ENCODE results near the gene ZMYM3.
"Not testable (repeated sequence)": the region's sequence is repeated elsewhere in the genome, so short reads cannot be mapped to it uniquely, and the experiment has no call there.

The ZMYM3 gene

DNA sequence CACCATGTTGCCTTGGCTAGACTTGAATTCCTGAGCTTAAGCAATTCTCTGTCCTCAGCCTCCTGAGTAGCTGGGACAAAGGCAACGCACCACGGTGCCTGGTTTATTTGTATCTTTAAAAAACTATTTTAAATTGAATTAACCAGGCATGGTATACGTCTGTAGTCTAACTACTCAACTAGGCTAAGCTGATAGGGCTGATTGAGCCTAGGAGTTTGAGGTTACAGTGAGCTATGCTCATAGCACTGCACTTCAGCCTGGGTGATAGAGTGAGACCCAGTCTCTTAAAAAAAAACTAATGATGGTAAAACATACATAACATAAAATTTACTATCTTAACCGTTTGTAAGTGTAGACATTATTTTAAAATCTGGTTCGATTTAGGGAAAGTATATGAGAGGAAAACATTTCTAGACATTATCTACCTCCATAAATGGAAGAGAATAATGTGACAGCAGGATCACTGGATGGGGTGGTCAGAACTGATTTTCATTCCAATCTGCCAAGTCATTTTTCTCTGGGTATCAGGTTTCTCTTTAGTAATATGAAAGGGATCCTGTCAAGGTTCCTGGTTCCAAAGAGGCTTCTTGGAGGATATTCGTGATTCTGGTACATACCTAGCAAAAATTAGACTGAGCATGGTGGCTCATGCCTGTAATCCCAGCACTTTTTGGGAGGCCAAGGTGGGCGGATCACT lies 38.9 kb upstream of the ZMYM3 start:
- DNase-seq (ENCODE audit: low read depth) = no peak
- H3K4me3 ChIP-seq (ENCODE audit: low read length) = no peak overlapping the region
- TF ChIP-seq, protein P1, sequence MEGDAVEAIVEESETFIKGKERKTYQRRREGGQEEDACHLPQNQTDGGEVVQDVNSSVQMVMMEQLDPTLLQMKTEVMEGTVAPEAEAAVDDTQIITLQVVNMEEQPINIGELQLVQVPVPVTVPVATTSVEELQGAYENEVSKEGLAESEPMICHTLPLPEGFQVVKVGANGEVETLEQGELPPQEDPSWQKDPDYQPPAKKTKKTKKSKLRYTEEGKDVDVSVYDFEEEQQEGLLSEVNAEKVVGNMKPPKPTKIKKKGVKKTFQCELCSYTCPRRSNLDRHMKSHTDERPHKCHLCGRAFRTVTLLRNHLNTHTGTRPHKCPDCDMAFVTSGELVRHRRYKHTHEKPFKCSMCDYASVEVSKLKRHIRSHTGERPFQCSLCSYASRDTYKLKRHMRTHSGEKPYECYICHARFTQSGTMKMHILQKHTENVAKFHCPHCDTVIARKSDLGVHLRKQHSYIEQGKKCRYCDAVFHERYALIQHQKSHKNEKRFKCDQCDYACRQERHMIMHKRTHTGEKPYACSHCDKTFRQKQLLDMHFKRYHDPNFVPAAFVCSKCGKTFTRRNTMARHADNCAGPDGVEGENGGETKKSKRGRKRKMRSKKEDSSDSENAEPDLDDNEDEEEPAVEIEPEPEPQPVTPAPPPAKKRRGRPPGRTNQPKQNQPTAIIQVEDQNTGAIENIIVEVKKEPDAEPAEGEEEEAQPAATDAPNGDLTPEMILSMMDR (conservative IDR thresholded peaks at IDR 0.05; ENCODE audit: low read depth, low read length) = no peak

DNA sequence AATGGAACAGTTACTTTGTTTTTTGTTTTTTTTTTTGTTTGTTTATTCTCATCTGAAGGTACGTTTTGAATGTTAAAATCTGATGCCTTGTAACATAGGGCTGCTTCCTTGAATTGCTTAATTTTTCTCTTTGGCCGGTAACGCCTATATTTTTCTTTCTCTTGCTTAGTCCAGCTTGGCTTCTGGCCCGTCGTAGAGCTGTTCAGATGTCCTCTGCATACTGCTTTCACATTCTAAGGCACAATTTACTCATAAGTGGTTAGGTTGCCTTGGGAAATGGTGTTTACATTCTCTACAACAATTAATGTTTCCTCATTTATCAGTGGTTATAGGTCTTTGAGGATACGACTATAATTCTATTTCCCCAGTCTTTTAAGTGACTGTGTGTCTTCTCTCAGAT lies 37.4 kb upstream of the ZMYM3 start:
- H3K4me3 ChIP-seq (ENCODE audit: low read length) = no peak overlapping the region
- no peak for DNase-seq (ENCODE audit: low read depth)
- TF ChIP-seq, protein P1 (conservative IDR thresholded peaks at IDR 0.05; ENCODE audit: low read depth, low read length) = no peak

DNA sequence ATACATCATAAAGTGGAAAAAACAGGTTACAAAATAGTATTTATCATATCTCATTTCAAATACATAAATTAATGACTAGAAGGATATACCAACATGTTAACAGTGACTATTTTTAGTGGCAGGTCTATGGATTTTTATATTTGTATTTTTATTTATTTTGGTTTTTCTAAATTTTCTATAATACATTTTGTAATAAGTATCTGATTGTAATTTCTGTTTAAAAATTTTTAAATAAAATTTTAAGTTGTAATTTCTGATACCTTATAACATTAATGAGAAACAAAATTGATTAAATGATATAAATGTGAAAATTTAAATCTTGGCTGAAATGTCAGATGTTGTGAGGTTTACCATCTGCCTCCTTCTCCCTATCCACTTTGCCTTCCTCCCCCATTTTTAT lies 32.0 kb upstream of the ZMYM3 start:
- peak overlapping the region; percentile 69 for H3K4me3 ChIP-seq (ENCODE audit: low read length)
- DNase-seq (ENCODE audit: low read depth) = no peak
- TF ChIP-seq, protein P1 (conservative IDR thresholded peaks at IDR 0.05; ENCODE audit: low read depth, low read length) = no peak

DNA sequence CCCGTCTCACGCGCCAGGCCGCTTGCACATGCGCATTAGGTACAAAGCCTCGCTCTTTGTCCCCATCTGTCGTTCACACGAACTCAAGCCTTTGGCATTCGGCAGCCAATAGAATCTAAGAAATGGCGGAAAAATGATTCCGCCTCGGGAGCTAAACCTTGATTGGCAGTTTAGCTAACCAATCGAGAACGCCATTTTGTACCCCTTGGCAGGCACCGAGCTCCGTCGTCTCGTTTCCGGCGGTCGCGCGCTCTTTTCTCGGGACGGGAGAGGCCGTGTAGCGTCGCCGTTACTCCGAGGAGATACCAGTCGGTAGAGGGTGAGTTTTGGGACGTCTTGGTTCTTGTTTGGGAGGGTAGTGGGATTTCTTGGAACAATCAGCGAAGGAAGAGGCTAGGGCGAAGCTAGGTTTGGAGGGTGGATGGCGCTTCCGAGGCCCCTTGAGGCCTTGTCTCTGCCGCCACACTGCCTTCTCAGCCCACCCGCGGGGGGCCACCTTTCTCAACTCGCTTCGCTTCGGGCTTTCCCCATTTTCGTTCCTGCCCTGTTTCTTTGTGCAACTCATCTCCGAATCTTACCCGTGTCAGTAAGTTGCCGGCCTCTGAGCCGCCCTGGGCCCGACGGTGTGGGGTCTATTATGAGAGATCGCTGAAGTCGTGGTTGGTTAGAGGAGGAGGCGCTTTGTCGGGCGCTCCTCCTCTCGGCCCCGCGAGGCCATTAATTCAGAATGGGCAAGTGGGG lies 29.6 kb upstream of the ZMYM3 start, which contains the start of gene NONO:
TSS of gene NONO (plus strand) at position 233 of the 741 bp plus-strand sequence. CDS start 7,003 bp downstream, outside the sequence.
- peak; percentile 94 for DNase-seq (ENCODE audit: low read depth)
- TF ChIP-seq, protein P1 (conservative IDR thresholded peaks at IDR 0.05; ENCODE audit: low read depth, low read length) = peak; percentile 12
- H3K4me3 ChIP-seq (ENCODE audit: low read length) = peak within 1 kb of the TSS; percentile 69

DNA sequence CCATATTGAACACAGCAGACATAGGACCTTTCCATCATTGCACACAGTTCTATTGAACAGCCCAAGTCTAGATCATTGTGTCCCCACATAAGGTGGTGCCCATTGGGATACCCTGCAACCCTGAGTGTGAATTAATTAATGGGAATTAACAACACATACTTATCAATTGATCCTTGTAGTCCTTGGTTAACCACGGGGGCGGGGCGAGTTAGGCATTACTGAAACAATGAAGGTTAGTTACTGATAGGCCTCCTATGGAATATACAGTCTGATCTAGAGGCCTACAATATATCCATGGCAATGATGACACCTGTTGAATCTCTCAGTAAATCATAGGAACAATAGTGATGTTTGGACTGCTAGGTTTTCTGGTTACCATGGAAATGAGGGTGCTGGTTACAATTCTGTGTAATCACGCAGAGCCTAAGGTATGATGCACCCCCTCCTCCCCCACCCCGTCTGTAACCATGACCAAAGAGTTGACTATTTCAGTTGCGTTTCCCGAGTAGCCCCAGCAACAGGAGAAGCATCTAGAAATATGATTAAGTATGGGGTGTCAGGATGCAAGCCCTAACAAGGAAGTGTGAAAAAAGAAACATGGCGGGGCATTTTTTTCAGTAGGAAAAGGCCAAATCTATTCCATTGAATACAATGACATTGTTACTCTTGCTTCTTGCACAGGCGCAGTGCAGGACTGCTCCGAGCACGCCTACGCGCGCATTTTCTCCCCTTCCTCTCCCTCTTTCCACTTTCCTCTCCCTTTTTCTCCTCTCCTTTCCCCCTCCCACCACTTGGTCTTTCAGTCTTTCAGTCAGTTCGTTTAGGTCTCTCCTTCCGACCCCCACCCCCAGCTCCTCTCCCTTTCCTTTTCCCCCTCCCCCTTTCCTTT lies 28.8 kb upstream of the ZMYM3 start:
- H3K4me3 ChIP-seq (ENCODE audit: low read length) = peak overlapping the region; percentile 38
- peak; percentile 20 for DNase-seq (ENCODE audit: low read depth)

DNA sequence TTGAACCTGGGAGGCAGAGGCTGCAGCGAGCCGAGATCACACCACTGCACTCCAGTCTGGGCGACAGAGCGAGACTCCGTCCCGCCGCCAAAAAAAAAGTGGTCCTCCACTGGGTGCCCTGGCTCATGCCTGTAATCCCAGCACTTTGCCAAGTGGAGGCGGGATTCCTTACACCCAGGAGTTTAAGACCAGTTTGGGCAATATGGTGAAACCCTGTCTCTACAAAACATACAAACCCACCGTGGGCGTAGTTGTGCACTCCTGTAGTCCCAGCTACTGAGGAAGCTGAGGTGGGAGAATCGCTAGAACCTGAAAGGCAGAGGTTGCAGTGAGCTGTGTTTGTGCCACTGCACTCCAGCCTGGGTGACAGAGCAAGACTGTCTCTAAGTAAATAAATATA lies 27.4 kb upstream of the ZMYM3 start:
- not testable (repeated sequence) for H3K4me3 ChIP-seq (ENCODE audit: low read length); DNase-seq (ENCODE audit: low read depth)

More for the DNA sequence above, 28.8 kb upstream of the ZMYM3 start:
- TF ChIP-seq, protein P1 (conservative IDR thresholded peaks at IDR 0.05; ENCODE audit: low read depth, low read length) = no peak

DNA sequence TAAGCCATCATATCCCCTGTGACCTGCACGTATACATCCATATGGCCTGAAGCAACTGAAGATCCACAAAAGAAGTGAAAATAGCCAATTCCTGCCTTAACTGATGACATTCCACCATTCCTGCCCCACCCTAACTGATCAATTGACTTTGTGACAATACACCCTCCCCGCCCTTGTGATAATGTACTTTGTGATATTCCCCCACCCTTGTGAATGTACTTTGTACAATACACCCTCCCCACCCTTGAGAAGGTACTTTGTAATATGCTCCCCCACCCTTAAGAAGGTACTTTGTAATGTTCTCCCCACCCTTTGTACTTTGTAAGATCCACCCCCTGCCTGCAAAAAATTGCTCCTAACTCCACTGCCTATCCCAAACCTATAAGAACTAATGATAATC lies 18.4 kb upstream of the ZMYM3 start:
- not testable (repeated sequence) for DNase-seq (ENCODE audit: low read depth); H3K4me3 ChIP-seq (ENCODE audit: low read length)

Data from retinal pigment epithelial cell (primary cell).